ENCODE data around the gene GABRR1. TPM values are rescaled to one million over a fixed set of nuclear protein-coding genes. Genes with fewer than 3 reads are reported as not detected.
A peak's percentile ranks its signal among the peaks of the same experiment; 100 is the strongest.

The GABRR1 gene
- total and polyA plus RNA-seq, 2 of the 13 experiments (the other 11 are each of a cell fraction or from before 2014, with no cell fraction given): not detected

DNA sequence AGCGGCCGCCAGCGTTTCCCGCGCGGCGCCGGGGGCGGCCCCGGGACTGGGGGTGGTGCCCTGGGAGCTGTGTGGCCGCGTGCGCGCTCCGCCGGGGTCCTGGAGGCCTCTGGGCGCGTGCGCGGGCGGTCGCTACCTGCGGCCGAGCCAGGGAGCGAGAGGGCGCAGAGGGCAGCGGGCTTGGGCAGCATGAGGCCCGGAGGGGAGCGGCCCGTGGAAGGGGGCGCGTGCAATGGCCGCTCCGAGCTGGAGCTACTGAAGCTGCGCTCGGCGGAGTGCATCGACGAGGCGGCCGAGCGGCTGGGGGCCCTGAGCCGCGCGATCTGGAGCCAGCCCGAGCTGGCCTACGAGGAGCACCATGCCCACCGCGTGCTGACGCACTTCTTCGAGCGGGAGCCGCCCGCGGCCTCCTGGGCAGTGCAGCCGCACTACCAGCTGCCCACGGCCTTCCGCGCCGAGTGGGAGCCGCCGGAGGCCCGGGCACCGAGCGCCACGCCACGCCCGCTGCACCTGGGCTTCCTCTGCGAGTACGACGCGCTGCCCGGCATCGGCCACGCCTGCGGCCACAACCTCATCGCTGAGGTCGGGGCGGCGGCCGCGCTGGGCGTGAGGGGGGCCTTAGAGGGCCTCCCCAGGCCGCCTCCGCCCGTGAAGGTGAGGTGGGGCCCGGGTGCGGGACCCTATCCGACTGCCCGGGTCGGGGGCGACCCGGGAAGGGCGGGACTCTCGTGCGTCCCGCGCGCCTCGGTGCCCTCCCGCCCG is 71.0 kb downstream of the GABRR1 start, which contains the start of gene PM20D2 (continued):
- TF ChIP-seq DBP (CRISPR knock-in tag; IDR thresholded peaks at IDR 0.05; ENCODE audit: not compliant biosample characterization) (peak; percentile 36), PHF20 (CRISPR knock-in tag; IDR thresholded peaks at IDR 0.05) (peak; percentile 2; the same call in 1 of the 2 replicates), HNRNPLL (IDR thresholded peaks at IDR 0.05; ENCODE audit: low read depth, low read length, poor library complexity, severe bottlenecking) (peak; percentile 90), ARNTL (CRISPR knock-in tag; IDR thresholded peaks at IDR 0.05) (no peak), SOX13 (IDR thresholded peaks at IDR 0.05) (no peak), SOX13 (CRISPR knock-in tag; conservative IDR thresholded peaks at IDR 0.05 in 1 of 2, IDR thresholded peaks at IDR 0.05 in 1 of 2) (peak in 1 of 2 experiments; percentile 42; a peak in 2 of 4 replicates), ZNF616 (CRISPR knock-in tag; IDR thresholded peaks at IDR 0.05; ENCODE audit: low read depth) (peak; percentile 53; the same call in 1 of the 2 replicates), ZNF709 (CRISPR knock-in tag; IDR thresholded peaks at IDR 0.05) (peak; percentile 97), AHR (CRISPR knock-in tag; IDR thresholded peaks at IDR 0.05) (peak; percentile 12; the same call in 1 of the 2 replicates), ZNF891 (CRISPR knock-in tag; IDR thresholded peaks at IDR 0.05) (peak; percentile 71; the same call in 1 of the 2 replicates), ZBTB38 (CRISPR knock-in tag; IDR thresholded peaks at IDR 0.05) (peak; percentile 65), TRIM24 (CRISPR knock-in tag; IDR thresholded peaks at IDR 0.05) (no peak), ZNF589 (CRISPR knock-in tag; conservative IDR thresholded peaks at IDR 0.05) (peak; percentile 44; the same call in 1 of the 2 replicates), PHF8 (CRISPR knock-in tag; IDR thresholded peaks at IDR 0.05) (peak; percentile 94), GATAD2A (CRISPR knock-in tag; IDR thresholded peaks at IDR 0.05) (no peak; the same call in 1 of the 2 replicates), ZNF274 (CRISPR knock-in tag; IDR thresholded peaks at IDR 0.05) (0 out of 2 replicates have a peak, but pooled peaks have one; percentile 25), DZIP1 (CRISPR knock-in tag; IDR thresholded peaks at IDR 0.05) (peak; percentile 93; the same call in 1 of the 2 replicates), ZNF674 (CRISPR knock-in tag; IDR thresholded peaks at IDR 0.05; ENCODE audit: low read depth) (no peak), ZNF441 (CRISPR knock-in tag; IDR thresholded peaks at IDR 0.05; ENCODE audit: borderline replicate concordance) (peak; percentile 16; the same call in 1 of the 2 replicates)
- TF ChIP-seq, protein P1, sequence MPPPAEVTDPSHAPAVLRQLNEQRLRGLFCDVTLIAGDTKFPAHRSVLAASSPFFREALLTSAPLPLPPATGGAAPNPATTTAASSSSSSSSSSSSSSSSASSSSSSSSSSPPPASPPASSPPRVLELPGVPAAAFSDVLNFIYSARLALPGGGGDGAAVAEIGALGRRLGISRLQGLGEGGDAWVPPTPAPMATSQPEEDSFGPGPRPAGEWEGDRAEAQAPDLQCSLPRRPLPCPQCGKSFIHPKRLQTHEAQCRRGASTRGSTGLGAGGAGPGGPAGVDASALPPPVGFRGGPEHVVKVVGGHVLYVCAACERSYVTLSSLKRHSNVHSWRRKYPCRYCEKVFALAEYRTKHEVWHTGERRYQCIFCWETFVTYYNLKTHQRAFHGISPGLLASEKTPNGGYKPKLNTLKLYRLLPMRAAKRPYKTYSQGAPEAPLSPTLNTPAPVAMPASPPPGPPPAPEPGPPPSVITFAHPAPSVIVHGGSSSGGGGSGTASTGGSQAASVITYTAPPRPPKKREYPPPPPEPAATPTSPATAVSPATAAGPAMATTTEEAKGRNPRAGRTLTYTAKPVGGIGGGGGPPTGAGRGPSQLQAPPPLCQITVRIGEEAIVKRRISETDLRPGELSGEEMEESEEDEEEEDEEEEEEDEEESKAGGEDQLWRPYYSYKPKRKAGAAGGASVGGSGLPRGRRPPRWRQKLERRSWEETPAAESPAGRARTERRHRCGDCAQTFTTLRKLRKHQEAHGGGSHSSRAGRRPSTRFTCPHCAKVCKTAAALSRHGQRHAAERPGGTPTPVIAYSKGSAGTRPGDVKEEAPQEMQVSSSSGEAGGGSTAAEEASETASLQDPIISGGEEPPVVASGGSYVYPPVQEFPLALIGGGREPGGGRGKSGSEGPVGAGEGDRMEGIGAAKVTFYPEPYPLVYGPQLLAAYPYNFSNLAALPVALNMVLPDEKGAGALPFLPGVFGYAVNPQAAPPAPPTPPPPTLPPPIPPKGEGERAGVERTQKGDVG (CRISPR knock-in tag; IDR thresholded peaks at IDR 0.05; ENCODE audit: borderline replicate concordance): no peak
- TF ChIP-seq, protein P2, sequence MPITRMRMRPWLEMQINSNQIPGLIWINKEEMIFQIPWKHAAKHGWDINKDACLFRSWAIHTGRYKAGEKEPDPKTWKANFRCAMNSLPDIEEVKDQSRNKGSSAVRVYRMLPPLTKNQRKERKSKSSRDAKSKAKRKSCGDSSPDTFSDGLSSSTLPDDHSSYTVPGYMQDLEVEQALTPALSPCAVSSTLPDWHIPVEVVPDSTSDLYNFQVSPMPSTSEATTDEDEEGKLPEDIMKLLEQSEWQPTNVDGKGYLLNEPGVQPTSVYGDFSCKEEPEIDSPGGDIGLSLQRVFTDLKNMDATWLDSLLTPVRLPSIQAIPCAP (CRISPR knock-in tag; IDR thresholded peaks at IDR 0.05; ENCODE audit: low read depth): peak; percentile 66; the same call in 1 of the 2 replicates
